GM12878 (cell line): ENCODE measurements around the gene ARAP2. TPM values are rescaled to one million over a fixed set of nuclear protein-coding genes. Genes with fewer than 3 reads are reported as not detected.

Experiments
- ATAC-seq: fragments of 200-7000 bp; cut with Tn5 transposase; 3 replicates; pipeline ENCODE4 v1.9.1; 2020; ENCODE audit warnings: mild to moderate bottlenecking, moderate library complexity
- BruUV-seq: library from RNA; stranded (reverse); fragments of 400-500 nt; replicated peaks from 2 replicates; lab custom pipeline; 2021; lab: Mats Ljungman, UMichigan
- CTCF ChIA-PET: fragments of 300-600 bp; sonication (Branson Sonifier 250); formaldehyde crosslinking; extraction: SDS; loops from one replicate; lab custom pipeline; 2021; ENCODE audit warnings: inconsistent platforms; lab: Yijun Ruan, JAX
- POLR2A ChIA-PET: fragments of 350-600 bp; formaldehyde crosslinking; extraction: SDS; loops from one replicate; lab custom pipeline; 2021; ENCODE audit warnings: inconsistent platforms; lab: Charles Lee
- RAD21 ChIA-PET: fragments of 300-600 bp; sonication (Branson Sonifier 250); formaldehyde crosslinking; loops from one replicate; lab custom pipeline; 2023; ENCODE audit warnings: antibody characterized with exemption; ENCODE audit not compliant: unreplicated experiment; lab: Charles Lee
- SMC1A ChIA-PET: fragments of 300-600 bp; sonication (Branson Sonifier 250); formaldehyde crosslinking; loops from one replicate; lab custom pipeline; 2023; ENCODE audit not compliant: unreplicated experiment, uncharacterized antibody; lab: Charles Lee
- DNase-seq: peaks from one replicate; pipeline ENCODE4 v3.0.0-alpha.2; 2011; ENCODE audit warnings: low read depth, low spot score
- FAIRE-seq: peaks from 3 replicates; lab custom pipeline; 2011; peaks lifted over from hg19 to GRCh38; lab: Jason Lieb, UNC
- H2AFZ ChIP-seq: 2 replicates; pipeline ENCODE4 v1.6.0; 2011; ENCODE audit warnings: low read depth, low read length, control low read depth; ENCODE audit not compliant: control insufficient read depth
- H3K27ac ChIP-seq: 2 replicates; pipeline ENCODE4 v1.5.1; 2011; ENCODE audit warnings: control low read depth; ENCODE audit not compliant: control insufficient read depth, insufficient read depth
- H3K27me3 ChIP-seq, 2 experiments: replicated peaks in 1 of 2; 2 replicates each; pipeline versions ENCODE4 v1.6.0 to v1.6.1; 2011; ENCODE audit warnings: low read length in 1 of 2; ENCODE audit not compliant: control insufficient read depth in 2 of 2, insufficient read depth in 2 of 2
- H3K36me3 ChIP-seq, 2 experiments: 2 replicates each; pipeline ENCODE4 v1.5.1; 2011; ENCODE audit warnings: low read length in 1 of 2; ENCODE audit not compliant: control insufficient read depth in 2 of 2, insufficient read depth in 2 of 2
- H3K4me1 ChIP-seq: 2 replicates; pipeline ENCODE4 v1.6.1; 2011; ENCODE audit warnings: mild to moderate bottlenecking, low read length, moderate library complexity, mixed read lengths; ENCODE audit not compliant: control insufficient read depth, insufficient read depth
- H3K4me2 ChIP-seq: 2 replicates; pipeline ENCODE4 v1.6.0; 2011; ENCODE audit warnings: control low read depth; ENCODE audit not compliant: control insufficient read depth, insufficient read depth
- H3K4me3 ChIP-seq: fragments of 200-600 bp; sonication (generic); 2 replicates; pipeline ENCODE4 v1.5.1; 2016
- H3K79me2 ChIP-seq: 2 replicates; pipeline ENCODE4 v1.6.0; 2011; ENCODE audit warnings: low read length; ENCODE audit not compliant: control insufficient read depth, insufficient read depth
- H3K9ac ChIP-seq: 2 replicates; pipeline ENCODE4 v1.8.0; 2011; ENCODE audit warnings: low read length, control low read depth, mixed read lengths; ENCODE audit not compliant: control insufficient read depth, insufficient read depth
- H3K9me3 ChIP-seq: replicated peaks from 3 replicates; pipeline ENCODE4 v1.5.1; 2011; ENCODE audit warnings: mild to moderate bottlenecking, low read length; ENCODE audit not compliant: control insufficient read depth, insufficient read depth
- H4K20me1 ChIP-seq: 2 replicates; pipeline ENCODE4 v1.6.0; 2011; ENCODE audit not compliant: control insufficient read depth, insufficient read depth
- BCLAF1 ChIP-seq: fragments of 450-650 bp; IDR thresholded peaks from 2 replicates; pipeline ENCODE4 v1.6.1; 2017; ENCODE audit warnings: antibody characterized with exemption, mild to moderate bottlenecking, moderate library complexity
- CHD2 ChIP-seq: IDR thresholded peaks from 2 replicates; pipeline ENCODE4 v1.6.1; 2011; ENCODE audit warnings: low read depth, low read length, improper control_type of control experiment, borderline replicate concordance
- HDAC2 ChIP-seq: fragments of 200-600 bp; sonication (generic); IDR thresholded peaks from 2 replicates; pipeline ENCODE4 v1.6.1; 2017
- IRF4 ChIP-seq: IDR thresholded peaks from 2 replicates; pipeline ENCODE4 v1.6.1; 2011; ENCODE audit warnings: low read depth, low read length
- JUNB ChIP-seq: IDR thresholded peaks from 2 replicates; pipeline ENCODE4 v1.6.1; 2016; ENCODE audit warnings: antibody characterized with exemption, mild to moderate bottlenecking
- KDM1A ChIP-seq: fragments of 200-600 bp; sonication (generic); IDR thresholded peaks from 2 replicates; pipeline ENCODE4 v1.6.1; 2016; ENCODE audit warnings: borderline replicate concordance
- MAX ChIP-seq: IDR thresholded peaks from 2 replicates; pipeline ENCODE4 v1.6.1; 2012; ENCODE audit warnings: low read depth, low read length, improper control_type of control experiment
- MTA2 ChIP-seq: fragments of 450-650 bp; IDR thresholded peaks from 2 replicates; pipeline ENCODE4 v1.6.1; 2016; ENCODE audit warnings: low read depth, mild to moderate bottlenecking, moderate library complexity
- NBN ChIP-seq: fragments of 450-650 bp; IDR thresholded peaks from 2 replicates; pipeline ENCODE4 v1.6.1; 2016
- NFIC ChIP-seq: IDR thresholded peaks from 2 replicates; pipeline ENCODE4 v1.6.1; 2012; ENCODE audit warnings: low read depth, mild to moderate bottlenecking, inconsistent platforms, low read length, moderate library complexity
- POU2F2 ChIP-seq: IDR thresholded peaks from 3 replicates; pipeline ENCODE4 v1.6.1; 2011; ENCODE audit warnings: low read depth, mild to moderate bottlenecking, low read length, borderline replicate concordance
- RB1 ChIP-seq: fragments of 450-650 bp; formaldehyde crosslinking; IDR thresholded peaks from 2 replicates; pipeline ENCODE4 v1.6.1; 2017; ENCODE audit warnings: mild to moderate bottlenecking, borderline replicate concordance
- RCOR1 ChIP-seq: conservative IDR thresholded peaks from 2 replicates; pipeline ENCODE4 v1.6.1; 2012; ENCODE audit warnings: low read depth, low read length, improper control_type of control experiment
- RUNX3 ChIP-seq: IDR thresholded peaks from 2 replicates; pipeline ENCODE4 v1.6.1; 2012; ENCODE audit warnings: low read length, inconsistent platforms
- SUZ12 ChIP-seq: fragments of 200-600 bp; sonication (generic); IDR thresholded peaks from one replicate; pipeline ENCODE4 v1.6.1; 2018; ENCODE audit warnings: antibody characterized with exemption, mild to moderate bottlenecking; ENCODE audit not compliant: unreplicated experiment
- TCF7 ChIP-seq: IDR thresholded peaks from 2 replicates; pipeline ENCODE4 v1.6.1; 2014; ENCODE audit warnings: antibody characterized with exemption, borderline replicate concordance
- USF1 ChIP-seq: IDR thresholded peaks from 2 replicates; pipeline ENCODE4 v1.6.1; 2011; ENCODE audit warnings: borderline replicate concordance, low read depth, mild to moderate bottlenecking, moderate library complexity, mixed read lengths, low read length; ENCODE audit not compliant: insufficient read depth; ENCODE audit errors: extremely low read length
- WGBS: methylation state at CpG from one replicate; pipeline ENCODE4 v1.1.6; 2016; ENCODE audit warnings: low lambda C conversion rate; ENCODE audit not compliant: insufficient replicate concordance, insufficient coverage; ENCODE audit errors: missing lambda C conversion rate; 5-methylcytosine and 5-hydroxymethylcytosine counted together
- in situ Hi-C: fragments of 300-500 bp; cut with MboI; formaldehyde crosslinking; loops from 9 replicates; pipeline ENCODE4 v1.14.3; 2018; ENCODE audit warnings: mixed read lengths
- intact Hi-C: fragments of 100-400 bp; cut with micrococcal nuclease; formaldehyde crosslinking; loops from one replicate; pipeline ENCODE4 v1.14.2; 2022; ENCODE audit not compliant: unreplicated experiment
- polyA plus RNA-seq, 11 experiments: library from polyadenylated mRNA; depleted of rRNA in 4 of 11; unstranded in 6 of 11; stranded (reverse) in 5 of 11; fragments of >200 nt; fragmentation: Nextera tagmentation in 4 of 11; fragmentation: Illumina TruSeq in 1 of 11; extraction: Ambion mirVana in 4 of 11; extraction: Trizol in 1 of 11; gene quantifications; 1 replicate in 1 of 11; 2 replicates in 10 of 11; pipeline versions ENCODE4 v1.2.1 to v1.2.3, GENCODE V29; 2011 to 2016; ENCODE audit warnings: inconsistent platforms in 2 of 11, missing spikeins in 2 of 11, low read depth in 1 of 11
- total RNA-seq, 4 experiments: library from RNA; depleted of rRNA in 3 of 4; stranded (reverse); fragments of >200 nt in 3 of 4; fragmentation: Illumina TruSeq in 1 of 4; extraction: Trizol in 1 of 4; gene quantifications; 2 replicates each; pipeline versions ENCODE4 v1.2.1 to v1.2.3, GENCODE V29; 2013 to 2021

ARAP2 gene
- total and polyA plus RNA-seq, 10 of the 15 experiments (the other 5 are each of a cell fraction or from before 2014, with no cell fraction given), result 5.4 to 36.1 (median 12.2) TPM

- no TSS peak for BruUV-seq
- intact Hi-C loops, result no loop called here
- no peaks in the 10 kb centered on the region for H3K9me3 ChIP-seq
Observed at GRCh38 chr4:36213977-36214376, 30.3 kb downstream of the ARAP2 start.

More at GRCh38 chr4:36213977-36214376, 30.3 kb downstream of the ARAP2 start:
- peaks cover 24% of the 10 kb centered on the region for H3K4me1 ChIP-seq
- ChIA-PET CTCF (interaction anchor here (0.9 to 1.7 kb wide), 10 partner anchors 8 to 186 kb away, joined by 3 to 7 read pairs (median 3); no protein-coding TSS in a partner anchor), RAD21 (interaction anchor here (1.0 to 2.2 kb wide), 8 partner anchors 9 to 136 kb away, joined by 3 to 9 read pairs (median 3); partner anchors contain the start of gene ARAP2), POLR2A (interaction anchor here (0.9 to 1.0 kb wide), 2 partner anchors 22 to 29 kb away, joined by 4 to 9 read pairs; no protein-coding TSS in a partner anchor), SMC1A (interaction anchor here (0.6 to 2.9 kb wide), 20 partner anchors 8 to 1041 kb away, joined by 3 to 14 read pairs (median 4); no protein-coding TSS in a partner anchor)
- H3K9ac ChIP-seq, result no peak overlapping the region
- H2AFZ ChIP-seq, result no peak overlapping the region
- H3K27ac ChIP-seq, result no peak overlapping the region
- DNase-seq (no peak), FAIRE-seq (no peak), ATAC-seq (no peak)
- TF ChIP-seq CHD2 (no peak), RB1 (no peak), JUNB (no peak), MAX (no peak), NBN (no peak), BCLAF1 (no peak), HDAC2 (no peak), KDM1A (no peak), NFIC (no peak), USF1 (no peak), MTA2 (no peak), RCOR1 (no peak), TCF7 (no peak), SUZ12 (no peak), RUNX3 (no peak), IRF4 (no peak), POU2F2 (no peak)
- no peaks in the 10 kb centered on the region for H4K20me1 ChIP-seq
- no peak overlapping the region for H3K4me2 ChIP-seq
- in situ Hi-C loops, result no loop called here
- H3K79me2 ChIP-seq, result peaks cover 21% of the 10 kb centered on the region
- H3K36me3 ChIP-seq, result peaks cover 0 to 2% of the 10 kb centered on the region in 2 experiments; a peak in 1 of 4 replicates
- WGBS, result 98% methylated on average over 2 of the region's 2 CpGs
- no peak overlapping the region for H3K4me3 ChIP-seq
- no peaks in the 10 kb centered on the region for H3K27me3 ChIP-seq
